ENCODE data around the gene CHMP6.

Gene CHMP6

DNA sequence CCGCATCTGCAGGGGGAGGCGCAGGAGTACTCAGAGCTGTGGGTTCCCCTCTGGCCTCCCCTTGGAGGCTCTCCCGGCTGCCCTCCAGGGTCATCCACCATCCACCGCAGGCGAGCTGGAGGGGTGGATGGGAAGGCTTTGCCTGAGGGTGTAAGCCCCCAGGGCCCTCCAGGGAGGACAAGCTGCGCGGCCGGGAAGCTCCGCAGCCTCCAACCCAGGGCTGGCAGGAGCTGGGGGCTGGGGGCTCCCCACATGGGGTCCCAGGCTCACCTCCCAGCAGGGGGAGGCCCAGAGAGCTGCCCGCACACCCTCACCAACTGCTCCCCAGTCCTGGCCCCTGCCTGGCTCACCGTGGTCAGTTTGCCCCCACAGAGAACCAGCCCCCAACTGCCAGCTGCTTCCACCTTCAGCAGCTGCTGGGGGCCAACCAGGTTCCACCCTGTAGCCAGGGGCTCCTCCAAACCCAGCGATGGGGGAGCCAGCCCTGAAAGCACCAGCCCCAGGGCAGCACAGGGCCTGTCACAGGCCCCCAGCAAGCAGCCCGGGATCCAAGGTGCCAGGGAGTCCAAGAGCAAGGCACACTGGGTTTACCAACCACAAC is 19.8 kb upstream of the CHMP6 start:
- DNase-seq: no peak

DNA sequence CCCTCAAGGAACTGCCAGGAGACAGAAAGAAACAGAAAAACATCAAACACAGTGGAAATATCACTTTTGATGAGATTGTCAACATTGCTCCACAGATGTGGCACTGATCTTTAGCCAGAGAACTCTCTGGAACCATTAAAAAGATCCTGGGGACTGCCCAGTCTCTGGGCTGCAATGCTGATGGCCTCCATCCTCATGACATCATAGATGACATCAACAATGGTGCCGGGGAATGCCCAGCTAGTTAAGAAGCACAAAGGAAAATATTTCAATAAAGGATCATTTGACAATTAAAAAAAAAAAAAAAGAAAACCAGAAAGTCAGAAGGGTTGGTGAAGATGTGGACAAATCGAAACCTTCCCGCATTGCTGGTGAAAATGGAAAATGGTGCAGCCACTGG is 14.9 kb upstream of the CHMP6 start:
- no peak for DNase-seq

DNA sequence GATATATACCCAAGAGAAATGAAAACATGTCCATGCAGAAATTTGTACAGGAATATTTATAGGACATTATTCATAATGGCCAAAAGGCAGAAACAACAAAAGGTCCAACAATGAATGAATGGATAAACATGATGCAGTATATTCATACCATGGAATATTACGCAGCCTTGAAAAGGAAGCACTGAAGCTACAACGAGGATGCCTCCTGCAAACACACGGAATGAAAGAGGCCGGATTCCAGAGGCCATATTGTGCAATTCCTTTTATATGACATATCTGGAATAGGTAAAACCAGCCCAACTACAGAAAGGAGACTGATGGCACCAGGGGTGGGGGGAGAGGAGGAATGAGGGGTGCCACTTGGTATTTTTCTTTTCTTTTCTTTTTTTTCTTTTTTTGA is 14.5 kb upstream of the CHMP6 start:
- no peak for DNase-seq

DNA sequence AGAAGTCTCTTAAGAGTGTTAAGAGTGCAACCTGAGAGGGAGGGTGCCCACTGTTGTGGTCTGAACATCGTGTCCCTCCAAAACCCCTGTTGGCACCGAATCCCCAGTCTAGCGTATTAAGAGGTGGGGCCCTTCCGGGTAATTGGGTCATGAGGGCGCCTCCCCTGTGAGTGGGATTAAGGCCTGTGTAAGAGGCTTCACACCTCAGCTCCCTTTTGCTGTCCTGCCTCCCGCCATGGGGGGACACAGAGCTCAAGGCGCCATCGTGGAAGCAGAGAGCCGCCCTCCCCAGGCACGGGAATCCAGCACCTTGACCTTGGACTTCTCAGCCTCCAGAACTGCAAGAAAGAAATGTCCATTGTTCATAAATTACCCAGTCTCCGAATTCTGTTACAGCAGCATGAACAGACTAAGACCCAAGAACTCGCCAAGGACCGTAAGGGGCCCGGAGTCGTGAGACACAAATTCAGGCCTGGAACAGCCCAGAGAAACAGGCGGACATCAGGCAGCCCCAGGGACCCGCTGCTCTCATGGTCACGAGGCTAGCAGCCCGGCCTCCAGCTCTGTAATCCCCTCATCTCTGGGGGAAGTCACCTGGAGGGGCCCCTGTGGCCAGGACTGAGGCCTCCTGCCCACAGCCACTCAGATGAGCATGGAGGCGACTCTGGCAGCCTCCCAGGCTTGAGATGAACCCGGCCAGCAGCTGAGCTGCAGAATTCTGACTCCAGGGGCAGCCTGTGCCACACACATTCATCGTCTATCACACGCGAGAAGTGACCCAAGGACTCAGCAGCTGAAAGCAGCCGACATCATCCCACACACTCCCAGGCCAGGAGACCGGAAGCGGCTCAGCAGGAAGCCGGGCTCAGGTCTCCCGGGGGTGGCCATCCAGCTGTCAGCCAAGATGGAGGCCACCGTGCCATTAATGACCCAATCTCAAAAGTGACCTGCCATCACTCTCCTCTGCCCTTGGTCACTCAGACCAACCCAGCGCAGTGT is 12.8 kb upstream of the CHMP6 start:
- no peak for DNase-seq

DNA sequence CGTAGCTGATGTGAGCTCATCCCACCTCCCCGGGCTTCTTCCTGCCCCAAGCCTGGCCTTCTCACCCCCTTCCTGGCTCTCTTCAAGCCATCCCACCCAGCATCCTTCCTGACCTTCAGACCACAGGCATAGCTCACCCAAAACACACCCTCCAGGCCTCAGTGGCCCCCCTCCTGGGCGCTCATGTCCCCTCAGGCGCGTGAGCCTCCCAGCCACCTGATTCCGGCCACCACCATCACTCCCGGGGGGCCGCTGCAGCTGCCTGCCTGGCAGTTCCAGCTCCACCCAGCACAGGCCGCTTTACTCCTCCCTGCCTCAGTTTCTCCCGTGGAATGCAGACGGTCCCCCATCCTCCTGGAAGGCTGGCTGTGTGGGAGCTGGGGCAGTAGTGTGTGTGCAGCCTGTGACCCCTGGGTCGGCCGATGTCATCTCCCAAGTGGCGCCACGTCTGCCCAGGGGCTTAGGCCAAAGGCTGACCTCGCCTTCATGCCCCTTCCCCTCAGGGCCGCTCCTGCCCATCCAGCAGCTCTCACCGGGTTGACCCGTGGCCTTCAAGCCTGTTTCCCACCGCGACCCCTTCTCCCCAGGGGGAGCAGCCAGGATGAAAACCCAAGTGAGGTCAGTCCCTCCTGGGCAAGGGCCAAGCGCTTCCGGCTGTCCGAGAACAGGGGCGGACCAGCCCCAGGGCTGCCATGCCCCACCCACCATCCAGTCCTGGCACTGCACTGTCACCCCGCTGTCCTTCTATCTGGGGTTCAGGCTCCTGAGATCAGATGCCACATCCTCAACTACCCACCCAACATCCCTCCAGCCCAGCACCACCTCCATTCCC is 11.9 kb upstream of the CHMP6 start:
- DNase-seq: no peak

DNA sequence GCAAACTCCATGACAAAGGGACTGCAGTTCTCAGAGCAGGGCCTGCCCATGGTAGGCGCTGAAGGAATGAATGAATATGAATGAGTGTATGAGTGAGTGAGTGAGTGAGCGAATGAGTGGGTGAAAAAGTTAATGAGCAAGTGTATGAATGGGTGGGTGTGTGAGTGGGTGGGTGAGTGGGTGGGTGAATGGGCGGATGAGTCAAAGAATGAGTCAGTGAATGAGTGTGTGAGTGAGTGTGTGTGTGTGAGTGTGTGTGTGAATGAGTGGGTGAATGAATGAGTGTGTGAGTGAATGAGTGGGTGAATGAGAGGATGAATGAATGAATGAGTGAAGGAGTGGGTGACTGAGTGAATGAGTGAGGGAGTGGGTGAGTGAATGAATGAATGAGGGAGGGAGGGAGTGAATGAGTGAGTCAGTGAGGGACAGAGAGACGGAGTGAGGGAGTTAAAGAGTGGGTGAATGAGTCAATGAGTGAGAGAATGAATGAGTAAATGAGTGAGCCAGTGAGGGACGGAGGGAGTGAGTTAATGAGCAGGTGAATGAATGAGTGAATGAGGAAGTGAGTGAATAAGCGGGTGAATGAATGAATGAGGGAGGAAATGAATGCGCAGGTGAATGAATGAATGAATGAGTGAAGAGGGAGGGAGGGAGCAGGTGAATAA is 11.1 kb upstream of the CHMP6 start:
- DNase-seq: peak; percentile 81

DNA sequence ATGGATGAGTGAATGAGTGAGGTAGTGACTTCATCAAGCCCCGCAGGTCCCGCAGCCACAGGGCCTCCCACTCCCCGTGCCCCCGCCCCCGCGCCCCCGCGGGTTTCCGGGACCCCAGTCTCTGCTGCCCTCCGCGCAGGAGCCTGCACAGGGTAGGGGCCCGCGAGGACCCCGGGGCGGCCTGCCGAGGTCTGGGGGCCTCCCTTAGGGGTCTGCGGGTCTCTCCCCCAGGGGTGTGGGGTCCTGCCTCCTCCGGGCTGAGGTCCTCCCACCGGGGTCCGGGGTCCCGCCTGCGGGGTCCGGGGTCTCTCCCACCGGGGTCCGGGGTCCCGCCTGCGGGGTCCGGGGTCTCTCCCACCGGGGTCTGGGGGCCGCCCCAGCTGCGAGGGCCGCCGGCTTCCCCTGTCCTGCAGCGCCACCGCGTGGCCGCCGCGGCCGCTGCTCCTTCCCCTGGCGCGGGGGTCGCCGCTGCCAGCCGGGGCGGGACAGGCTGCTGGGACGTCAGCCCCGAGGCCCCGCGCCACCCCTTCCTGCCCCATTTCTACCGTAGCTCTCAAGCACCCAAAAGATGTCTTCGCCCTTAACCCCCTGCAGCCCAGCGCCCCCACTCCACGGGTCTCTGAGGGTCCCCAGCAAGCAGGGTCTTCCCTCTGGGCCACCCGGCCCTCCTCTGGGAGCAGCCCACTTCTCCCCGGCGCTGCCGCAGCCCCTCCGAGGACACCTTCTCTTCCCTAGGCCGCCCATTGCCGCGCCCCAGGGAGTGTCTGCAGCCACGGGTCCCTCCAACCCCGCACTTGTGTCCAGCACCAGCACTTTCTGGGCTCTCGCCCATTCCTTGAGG is 10.4 kb upstream of the CHMP6 start:
- peak; percentile 17 for DNase-seq

DNA sequence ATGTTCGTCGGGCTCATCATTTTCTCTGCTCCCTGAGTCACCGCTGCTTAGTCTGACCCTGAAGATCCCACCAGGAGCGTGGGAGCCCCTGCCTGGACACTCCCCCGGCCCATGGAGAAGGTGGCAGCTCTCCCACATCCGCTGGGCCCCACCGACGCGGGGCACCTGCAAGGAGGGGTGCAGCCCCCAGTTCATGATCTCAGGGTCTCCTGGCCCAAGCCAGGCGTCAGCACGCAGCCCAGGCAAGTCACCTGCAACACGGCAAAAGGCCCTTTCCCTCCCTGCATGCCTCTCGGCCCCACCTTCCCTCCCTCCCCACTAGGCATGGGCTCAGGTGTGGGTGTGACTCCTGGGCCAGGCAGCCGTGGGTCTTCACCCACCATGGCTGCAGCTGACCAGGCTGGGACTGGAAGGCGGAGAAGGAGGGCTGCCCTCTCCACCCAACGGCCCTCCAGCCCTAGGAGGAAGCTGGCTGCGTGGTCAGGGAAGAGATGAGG is 9.7 kb upstream of the CHMP6 start:
- DNase-seq: no peak

DNA sequence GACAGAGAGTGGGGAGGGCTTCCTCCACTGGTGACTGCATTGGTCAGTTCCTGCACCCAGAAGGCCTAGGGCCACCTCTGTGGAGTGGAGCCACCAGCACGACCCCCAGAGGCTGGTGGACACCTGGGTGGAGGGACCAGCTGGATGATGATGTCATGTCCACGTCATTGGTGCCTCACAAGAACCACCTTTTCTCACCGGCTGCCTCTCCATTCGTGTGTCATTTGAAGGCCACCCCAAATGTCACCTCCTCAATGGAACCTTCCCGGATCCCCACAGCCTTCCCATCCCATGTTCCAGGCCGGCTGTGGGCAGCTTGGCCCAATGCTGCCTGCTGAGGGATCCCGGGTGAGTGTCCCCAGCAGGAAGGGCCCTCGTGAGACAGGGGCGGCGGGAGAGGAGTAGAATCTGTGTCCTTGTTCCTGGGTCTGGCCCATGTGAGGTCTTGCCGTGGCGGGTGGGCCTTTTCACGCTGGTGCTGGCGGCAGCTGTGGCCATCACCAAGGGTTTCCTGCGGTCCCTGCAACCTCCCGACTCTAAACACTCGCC is 9.1 kb upstream of the CHMP6 start:
- no peak for DNase-seq

DNA sequence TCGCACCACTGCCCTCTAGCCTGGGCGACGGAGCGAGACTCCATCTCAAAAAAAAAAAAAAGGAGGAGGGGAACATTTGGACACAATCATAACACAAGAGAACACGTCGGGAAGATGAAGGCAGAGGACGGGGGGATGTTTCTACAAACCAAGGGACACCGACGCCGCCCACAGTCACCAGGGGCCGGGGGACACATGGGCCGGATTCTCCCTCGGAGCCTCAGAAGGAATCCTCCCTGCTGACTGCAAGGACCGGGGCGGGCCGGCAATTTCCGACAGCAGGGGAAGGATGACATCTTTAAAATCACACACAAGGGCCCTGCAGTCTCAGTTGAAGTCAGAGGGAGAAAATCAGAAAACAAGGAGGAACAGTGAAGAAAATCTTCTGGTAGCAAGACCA is 8.1 kb upstream of the CHMP6 start:
- no peak for DNase-seq

DNA sequence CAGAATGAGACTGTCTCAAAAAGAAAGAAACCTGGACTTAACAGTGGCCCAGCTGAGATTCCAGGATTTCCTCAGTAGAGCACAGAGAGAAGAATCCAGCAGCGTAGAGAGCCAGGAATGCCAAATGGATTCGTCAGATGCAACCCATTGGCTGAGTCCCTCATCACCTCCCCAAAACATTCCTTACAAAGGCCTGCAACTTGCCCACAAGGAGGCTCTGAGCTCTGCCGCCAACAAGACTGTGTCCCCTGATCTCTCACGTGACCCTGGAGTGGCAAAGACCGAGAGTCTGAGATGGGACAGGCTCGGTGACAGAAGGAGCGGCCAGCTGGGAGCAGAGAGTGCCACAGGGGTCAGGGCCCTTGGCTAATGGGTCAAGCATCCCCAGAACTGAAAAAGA is 6.9 kb upstream of the CHMP6 start:
- no peak for DNase-seq

DNA sequence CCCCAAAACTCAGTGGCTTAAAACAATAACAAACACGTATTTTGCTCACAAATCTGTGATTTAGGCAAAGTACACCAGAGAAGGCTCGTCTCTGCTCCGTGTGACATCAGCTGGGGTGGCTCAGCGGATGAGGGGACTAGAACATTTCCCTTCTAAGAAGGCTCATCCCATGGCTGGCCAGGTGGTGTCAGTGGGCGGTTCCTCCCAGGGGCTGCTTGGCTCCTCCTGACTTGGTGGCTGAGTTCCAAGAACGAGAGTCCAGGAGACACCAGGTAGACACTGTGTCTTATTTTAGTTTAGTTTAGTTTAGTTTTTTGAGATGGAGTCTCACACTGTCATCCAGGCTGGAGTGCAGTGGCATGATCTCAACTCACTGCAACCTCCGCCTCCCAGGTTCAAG is 5.6 kb upstream of the CHMP6 start:
- no peak for DNase-seq

DNA sequence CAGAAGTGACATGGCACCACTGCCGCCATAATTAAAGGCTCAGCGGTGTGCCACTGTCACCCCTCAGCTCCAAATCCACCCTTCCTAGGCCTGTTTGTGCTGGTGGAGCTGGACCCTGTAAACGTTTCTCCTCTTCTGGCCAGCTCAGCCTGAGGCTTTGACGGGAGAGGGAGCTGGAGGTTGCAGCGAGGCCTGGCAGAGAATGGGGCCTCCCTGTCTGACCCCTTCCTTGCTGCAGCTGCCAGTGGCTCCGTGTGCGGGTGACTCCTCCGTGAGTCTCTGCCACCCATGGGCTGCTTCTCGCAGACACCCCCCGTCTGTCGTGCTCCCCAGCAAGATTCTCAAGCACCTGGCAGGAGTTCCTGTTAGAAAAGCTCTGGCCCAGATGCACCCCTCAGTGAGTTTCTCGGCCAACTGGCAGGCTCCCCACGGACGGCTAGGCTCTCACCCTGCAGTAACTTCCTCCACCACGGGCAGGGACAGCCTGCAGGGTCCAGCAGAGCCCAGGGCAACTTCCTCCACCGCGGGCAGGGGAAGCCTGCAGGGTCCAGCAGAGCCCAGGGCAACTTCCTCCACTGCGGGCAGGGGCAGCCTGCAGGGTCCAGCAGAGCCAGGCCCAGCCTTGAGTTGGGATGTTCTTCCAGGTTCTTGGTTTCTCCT is 4.7 kb upstream of the CHMP6 start:
- no peak for DNase-seq

DNA sequence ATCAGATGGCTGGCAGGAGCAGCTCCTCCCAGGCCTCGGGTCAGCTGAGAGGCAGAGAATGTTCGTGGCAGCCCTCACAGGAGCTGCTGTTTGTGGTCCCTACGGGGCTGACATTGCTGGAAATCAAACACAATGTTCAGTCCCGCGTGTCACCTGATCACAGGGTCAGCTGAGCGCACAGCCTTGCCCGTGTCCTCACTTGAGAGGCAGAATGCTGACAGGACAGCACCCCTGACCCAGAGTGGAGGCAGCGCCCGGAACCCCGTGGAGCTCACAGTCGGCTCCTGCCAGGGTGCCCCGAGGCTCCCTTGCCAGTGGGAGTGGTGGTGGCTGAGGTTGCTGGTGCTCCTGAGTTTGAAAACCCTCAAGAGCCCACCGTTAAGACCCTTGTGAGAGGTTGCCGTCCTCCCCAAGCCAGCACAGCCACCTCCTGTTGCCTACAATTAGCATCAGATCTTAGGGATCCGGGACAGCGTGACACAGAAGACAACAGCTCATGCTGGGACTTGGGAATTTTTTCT is 3.6 kb upstream of the CHMP6 start:
- no peak for DNase-seq

DNA sequence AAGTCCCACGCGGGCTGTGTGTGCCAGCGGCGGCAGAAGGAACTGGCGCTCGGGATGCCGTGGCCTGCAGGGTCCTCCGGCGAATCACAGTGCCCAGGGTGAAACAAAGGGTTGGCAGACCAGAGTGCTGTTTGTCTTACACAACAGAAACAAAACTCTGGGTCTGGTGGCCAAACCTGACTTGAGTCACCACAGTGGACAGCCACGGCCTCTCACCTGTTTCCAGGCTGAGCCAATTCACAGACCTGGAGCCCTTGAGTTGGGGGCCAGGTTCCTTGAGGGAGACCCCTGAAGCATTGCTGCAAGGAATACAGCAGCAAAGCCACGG is 2.1 kb upstream of the CHMP6 start:
- DNase-seq: no peak

DNA sequence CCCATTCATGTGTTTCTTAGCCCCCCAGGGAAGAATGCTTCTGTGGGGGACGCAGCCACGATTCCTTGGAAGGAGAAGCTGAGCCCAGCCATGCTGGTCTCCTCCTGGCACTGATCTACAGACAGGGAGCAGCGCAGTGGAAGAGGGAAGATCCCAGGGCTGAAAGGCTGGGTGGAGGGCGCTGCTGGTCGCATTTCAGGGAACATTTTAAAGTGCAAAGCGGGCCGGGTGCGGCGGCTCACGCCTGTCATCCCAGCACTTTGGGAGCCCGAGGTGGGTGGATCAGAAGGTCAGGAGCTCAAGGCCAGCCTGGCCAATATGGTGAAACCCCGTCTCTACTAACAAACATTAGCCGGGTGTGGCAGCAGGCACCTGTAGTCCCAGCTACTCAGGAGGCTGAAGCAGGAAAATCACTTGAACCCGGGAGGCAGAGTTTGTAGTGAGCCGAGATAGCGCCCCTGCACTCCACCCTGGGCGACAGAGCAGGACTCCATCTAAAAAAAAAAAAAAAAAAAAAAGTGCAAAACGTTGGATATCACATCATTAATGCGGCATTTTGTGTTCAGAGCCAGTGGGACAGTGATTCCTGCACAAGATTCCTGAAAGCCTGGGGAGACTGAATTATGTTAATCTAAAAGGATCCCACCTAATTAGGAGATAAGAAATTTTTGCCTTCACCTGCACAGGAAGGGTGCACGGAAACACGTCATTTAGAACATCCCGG is 558 bp upstream of the CHMP6 start:
- DNase-seq: no peak

DNA sequence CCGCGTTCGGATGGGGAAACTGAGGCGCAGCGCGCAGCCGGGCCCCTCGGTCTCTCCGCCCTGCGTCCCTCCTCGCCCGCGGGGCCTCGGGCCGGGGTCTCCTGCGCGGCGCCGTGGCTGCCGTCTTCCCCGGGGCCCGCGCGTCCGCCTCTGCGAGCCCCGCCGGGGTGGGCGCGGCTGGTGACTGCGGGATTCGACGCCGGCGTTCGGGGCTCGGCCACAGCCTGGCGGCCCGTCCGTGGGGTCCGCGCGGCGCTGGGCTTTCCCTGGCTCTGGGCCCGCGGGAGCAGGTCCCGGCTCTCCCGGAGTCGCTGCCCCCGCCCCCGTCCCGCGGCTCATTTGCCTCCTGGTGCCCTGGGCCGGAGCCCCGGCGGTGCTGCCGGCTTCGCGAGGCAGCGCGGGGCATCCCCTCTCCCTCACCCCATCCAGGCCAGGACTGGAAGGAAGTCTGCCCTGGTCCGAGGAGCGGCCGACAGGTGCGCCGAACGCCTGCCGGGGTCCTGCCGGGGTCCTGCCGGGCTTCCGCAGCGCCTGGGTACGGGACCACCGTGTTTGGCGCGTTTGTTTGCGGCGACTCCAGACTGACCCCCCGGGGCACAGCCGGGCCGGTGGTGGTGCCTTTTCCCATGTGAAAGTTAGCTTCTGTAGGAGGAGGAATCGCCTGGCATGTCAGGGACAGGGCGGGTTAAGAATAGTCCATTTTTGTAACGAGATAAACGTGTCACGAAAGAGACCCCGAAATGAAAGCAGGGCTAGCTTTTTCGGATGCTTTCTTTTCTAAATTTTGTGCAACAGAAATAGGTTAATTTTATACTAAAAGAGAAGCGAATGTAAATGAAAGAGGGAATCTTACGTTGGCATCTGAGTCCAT is 671 bp downstream of the CHMP6 start:
- no peak for DNase-seq

DNA sequence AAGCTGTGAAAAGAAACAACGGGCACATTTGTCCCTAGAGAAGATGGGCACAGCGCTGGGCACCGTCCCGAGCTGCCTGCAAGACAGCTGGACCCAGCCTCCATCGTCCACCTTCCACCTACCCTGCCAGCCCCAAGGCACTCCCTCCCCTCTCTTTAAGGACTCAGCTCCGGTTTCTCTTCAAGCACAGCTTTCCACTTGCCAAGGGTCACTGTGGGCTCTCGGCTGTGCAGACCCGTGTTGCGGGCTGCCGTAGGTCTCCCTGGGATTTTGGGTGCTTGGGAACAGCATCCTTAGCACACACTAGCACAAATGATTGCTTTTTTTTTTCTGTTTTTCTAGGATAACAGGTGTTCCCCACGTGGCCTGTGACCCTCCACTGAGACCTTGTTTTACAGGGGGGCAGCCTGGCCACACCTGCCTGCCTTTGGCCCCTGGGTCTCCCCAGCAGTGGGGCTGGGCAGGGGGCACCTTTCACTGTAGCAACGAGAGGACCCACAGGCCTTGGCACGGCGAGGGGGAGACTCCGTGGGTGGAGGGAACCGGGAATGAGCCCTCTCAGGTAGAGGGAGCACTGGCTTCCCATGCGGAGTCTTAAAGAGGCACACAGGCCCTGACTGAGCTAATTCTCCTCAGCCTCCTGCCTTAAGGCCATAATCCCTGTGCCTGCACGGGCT is 1.4 kb downstream of the CHMP6 start:
- no peak for DNase-seq

DNA sequence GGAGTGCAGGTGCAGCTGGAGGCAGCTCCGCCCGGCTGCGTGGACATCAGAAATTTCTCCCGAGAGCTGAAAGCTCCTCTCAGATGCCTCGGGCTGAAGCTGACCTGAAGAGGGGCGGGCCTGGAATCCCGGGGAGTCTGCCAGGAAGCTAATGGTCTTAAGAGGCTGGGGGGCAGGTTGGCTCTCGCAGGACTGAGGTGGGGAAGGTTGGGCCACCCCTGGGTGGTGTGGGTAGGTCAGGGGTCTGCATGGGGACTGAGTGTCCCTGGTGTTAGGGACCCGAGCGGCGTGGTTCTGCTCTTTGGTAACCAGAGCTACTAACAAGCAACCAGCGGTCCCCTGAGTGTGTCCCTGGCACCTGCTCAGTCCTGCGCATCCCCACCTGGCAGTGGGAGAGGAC is 3.5 kb downstream of the CHMP6 start:
- DNase-seq: no peak
